Neuronal stem cell (in vitro differentiated cells): ENCODE results near the gene PLPP3.

Experiments
- DNase-seq: peaks from one replicate; pipeline ENCODE4 v3.0.0-alpha.2; 2013; ENCODE audit warnings: low spot score
- H2AFZ ChIP-seq: one replicate; pipeline ENCODE4 v1.6.1; 2013; ENCODE audit warnings: mild to moderate bottlenecking, low read length, inconsistent platforms
- H2AK5ac ChIP-seq: 2 replicates; pipeline ENCODE4 v1.6.1; 2013; ENCODE audit warnings: low read depth, mild to moderate bottlenecking, inconsistent platforms, low read length, moderate library complexity, mixed read lengths
- H2BK120ac ChIP-seq: 2 replicates; pipeline ENCODE4 v1.6.1; 2013; ENCODE audit warnings: low read depth, mild to moderate bottlenecking, inconsistent platforms, low read length, moderate library complexity, mixed read lengths
- H2BK12ac ChIP-seq: one replicate; pipeline ENCODE4 v1.6.1; 2013; ENCODE audit warnings: low read length, inconsistent platforms
- H2BK15ac ChIP-seq: 2 replicates; pipeline ENCODE4 v1.6.1; 2013; ENCODE audit warnings: mild to moderate bottlenecking, low read length, inconsistent platforms, mixed read lengths
- H2BK5ac ChIP-seq: one replicate; pipeline ENCODE4 v1.6.1; 2013; ENCODE audit warnings: inconsistent platforms, mild to moderate bottlenecking, low read length, moderate library complexity
- H3K14ac ChIP-seq: one replicate; pipeline ENCODE4 v1.6.1; 2013; ENCODE audit warnings: low read length, inconsistent platforms
- H3K18ac ChIP-seq: 2 replicates; pipeline ENCODE4 v1.6.1; 2013; ENCODE audit warnings: low read length, inconsistent platforms
- H3K23ac ChIP-seq: 2 replicates; pipeline ENCODE4 v1.6.1; 2013; ENCODE audit warnings: low read depth, mild to moderate bottlenecking, mixed read lengths, low read length, inconsistent platforms; ENCODE audit not compliant: poor library complexity
- H3K27ac ChIP-seq: replicated peaks from 3 replicates; pipeline ENCODE4 v1.5.1; 2013; ENCODE audit warnings: low read length, inconsistent platforms
- H3K27me3 ChIP-seq, 3 experiments: 2 replicates each; pipeline ENCODE4 v1.6.1; 2013; ENCODE audit warnings: low read length in 3 of 3, mild to moderate bottlenecking in 2 of 3, inconsistent platforms in 1 of 3, low read depth in 1 of 3, mixed read lengths in 1 of 3, moderate library complexity in 1 of 3; ENCODE audit not compliant: control insufficient read depth in 3 of 3, insufficient read depth in 3 of 3
- H3K36me3 ChIP-seq, 2 donors: replicated peaks in 1 of 2; 2 replicates each; pipeline ENCODE4 v1.6.1; 2013; ENCODE audit warnings: low read length in 2 of 2; ENCODE audit not compliant: control insufficient read depth in 2 of 2, insufficient read depth in 2 of 2
- H3K4ac ChIP-seq: 2 replicates; pipeline ENCODE4 v1.6.1; 2013; ENCODE audit warnings: inconsistent platforms, mild to moderate bottlenecking, low read length, moderate library complexity
- H3K4me1 ChIP-seq, 2 donors: 1 replicate in 1 of 2; 2 replicates in 1 of 2; pipeline ENCODE4 v1.6.1; 2013; ENCODE audit warnings: low read length in 2 of 2, low read depth in 1 of 2; ENCODE audit not compliant: control insufficient read depth in 2 of 2, insufficient read depth in 1 of 2
- H3K4me2 ChIP-seq: one replicate; pipeline ENCODE4 v1.6.1; 2013; ENCODE audit warnings: mild to moderate bottlenecking, low read length, inconsistent platforms; ENCODE audit not compliant: insufficient read depth, poor library complexity, severe bottlenecking
- H3K4me3 ChIP-seq, 2 donors: 2 replicates each; pipeline ENCODE4 v1.5.1; 2013; ENCODE audit warnings: low read length in 2 of 2, mild to moderate bottlenecking in 2 of 2, inconsistent platforms in 1 of 2, moderate library complexity in 1 of 2
- H3K79me1 ChIP-seq: one replicate; pipeline ENCODE4 v1.6.1; 2013; ENCODE audit warnings: low read depth, mild to moderate bottlenecking, inconsistent platforms, low read length, moderate library complexity
- H3K9ac ChIP-seq: one replicate; pipeline ENCODE4 v1.6.1; 2013; ENCODE audit warnings: mild to moderate bottlenecking, low read depth, low read length, inconsistent platforms; ENCODE audit not compliant: poor library complexity
- H3K9me3 ChIP-seq, 2 donors: replicated peaks in 1 of 2; 2 replicates each; pipeline versions ENCODE3 to v1.6.1; 2013; ENCODE audit warnings: low read length in 2 of 2, mild to moderate bottlenecking in 2 of 2, inconsistent platforms in 1 of 2, low read depth in 1 of 2, mixed read lengths in 1 of 2, moderate library complexity in 1 of 2; ENCODE audit not compliant: control insufficient read depth in 2 of 2, insufficient read depth in 1 of 2
- H4K8ac ChIP-seq: one replicate; pipeline ENCODE4 v1.6.1; 2013; ENCODE audit warnings: low read depth, mild to moderate bottlenecking, inconsistent platforms, low read length, moderate library complexity
- H4K91ac ChIP-seq: one replicate; pipeline ENCODE4 v1.6.1; 2013; ENCODE audit warnings: low read length, low read depth, mild to moderate bottlenecking, inconsistent platforms; ENCODE audit not compliant: poor library complexity
- WGBS, 2 donors: extraction: QIAGEN DNeasy Blood & Tissue Kit; methylation state at CpG; one replicate each; pipeline ENCODE4 v1.1.7; 2013; ENCODE audit warnings: missing lambda C conversion rate in 2 of 2, mixed read lengths in 1 of 2; ENCODE audit not compliant: insufficient read length in 2 of 2, insufficient replicate concordance in 1 of 2; ENCODE audit errors: extremely low coverage in 2 of 2; 5-methylcytosine and 5-hydroxymethylcytosine counted together

PLPP3 gene

GRCh38 chr1:56571448-56571847 lies 7.9 kb downstream of the PLPP3 start:
- Histone ChIP-seq H3K4ac (no peak overlapping the region), H2BK120ac (no peak overlapping the region), H3K9ac (no peak overlapping the region), H2BK15ac (no peak overlapping the region), H3K14ac (no peak overlapping the region), H3K23ac (no peak overlapping the region), H3K4me2 (no peak overlapping the region), H2AFZ (no peak overlapping the region), H3K79me1 (peaks cover 1% of the 10 kb centered on the region), H4K91ac (no peak overlapping the region), H4K8ac (no peak overlapping the region), H3K18ac (no peak overlapping the region), H2AK5ac (no peak overlapping the region), H3K27ac (no peak overlapping the region), H3K36me3 (peaks cover 0 to 8% of the 10 kb centered on the region in 2 donors), H2BK5ac (no peak overlapping the region), H3K27me3 (no peaks in the 10 kb centered on the region), H3K9me3 (peaks cover 0 to 8% of the 10 kb centered on the region in 2 donors), H3K4me1 (peaks cover 7 to 25% of the 10 kb centered on the region in 2 donors), H2BK12ac (no peak overlapping the region), H3K4me3 (no peak overlapping the region)
- DNase-seq = no peak
- no CpG with 5 or more reads among the region's 1 CpG for whole genome bisulfite sequencing, 2 donors

GRCh38 chr1:56570924-56571372 lies 8.4 kb downstream of the PLPP3 start:
- Histone ChIP-seq H3K4ac (no peak overlapping the region), H3K14ac (no peak overlapping the region), H2AK5ac (no peak overlapping the region), H3K27ac (no peak overlapping the region), H2BK12ac (no peak overlapping the region), H2BK120ac (no peak overlapping the region), H2AFZ (no peak overlapping the region), H3K4me3 (no peak overlapping the region), H3K4me1 (peaks cover 9 to 27% of the 10 kb centered on the region in 2 donors), H3K79me1 (peaks cover 1% of the 10 kb centered on the region), H3K9me3 (peaks cover 0 to 8% of the 10 kb centered on the region in 2 donors), H3K18ac (no peak overlapping the region), H4K91ac (no peak overlapping the region), H3K9ac (no peak overlapping the region), H4K8ac (no peak overlapping the region), H3K23ac (no peak overlapping the region), H3K4me2 (no peak overlapping the region), H2BK15ac (no peak overlapping the region), H2BK5ac (no peak overlapping the region), H3K27me3 (no peaks in the 10 kb centered on the region), H3K36me3 (peaks cover 0 to 8% of the 10 kb centered on the region in 2 donors)
- WGBS, 2 donors = no CpG with 5 or more reads among the region's 5 CpGs
- DNase-seq = no peak

GRCh38 chr1:56569661-56570060 lies 9.7 kb downstream of the PLPP3 start:
- no peak for DNase-seq
- peaks cover 0 to 7% of the 10 kb centered on the region in 2 donors for H3K36me3 ChIP-seq
- no peak overlapping the region for H2BK5ac ChIP-seq
- no peak overlapping the region for H3K4ac ChIP-seq
- H3K9me3 ChIP-seq = peaks cover 0 to 8% of the 10 kb centered on the region in 2 donors
- H3K9ac ChIP-seq = no peak overlapping the region
- peaks cover 15 to 37% of the 10 kb centered on the region in 2 donors for H3K4me1 ChIP-seq
- H2AFZ ChIP-seq = no peak overlapping the region
- H2BK120ac ChIP-seq = no peak overlapping the region
- H3K14ac ChIP-seq = no peak overlapping the region
- no peak overlapping the region for H4K91ac ChIP-seq
- no peak overlapping the region for H4K8ac ChIP-seq
- H3K23ac ChIP-seq = no peak overlapping the region
- H3K4me2 ChIP-seq = no peak overlapping the region
- no peak overlapping the region for H3K4me3 ChIP-seq
- no peaks in the 10 kb centered on the region for H3K27me3 ChIP-seq
- WGBS, 2 donors = no CpG with 5 or more reads among the region's 1 CpG
- H2BK12ac ChIP-seq = no peak overlapping the region
- peaks cover 1% of the 10 kb centered on the region for H3K79me1 ChIP-seq
- H3K18ac ChIP-seq = no peak overlapping the region
- no peak overlapping the region for H2BK15ac ChIP-seq
- no peak overlapping the region for H2AK5ac ChIP-seq
- H3K27ac ChIP-seq = no peak overlapping the region

GRCh38 chr1:56566994-56567393 lies 12.4 kb downstream of the PLPP3 start:
- DNase-seq = no peak
- H3K36me3 ChIP-seq = peaks cover 0 to 5% of the 10 kb centered on the region in 2 donors
- H3K23ac ChIP-seq = no peak overlapping the region
- no peaks in the 10 kb centered on the region for H3K27me3 ChIP-seq
- H3K9ac ChIP-seq = no peak overlapping the region
- H3K4me1 ChIP-seq = peaks cover 21 to 52% of the 10 kb centered on the region in 2 donors
- H3K4me2 ChIP-seq = no peak overlapping the region
- no peak overlapping the region for H3K4me3 ChIP-seq
- peaks cover 1% of the 10 kb centered on the region for H3K79me1 ChIP-seq
- no CpG with 5 or more reads among the region's 5 CpGs for WGBS, 2 donors
- no peak overlapping the region for H2BK5ac ChIP-seq
- no peak overlapping the region for H2BK120ac ChIP-seq
- H4K8ac ChIP-seq = no peak overlapping the region
- no peak overlapping the region for H2AFZ ChIP-seq
- H2AK5ac ChIP-seq = no peak overlapping the region
- no peak overlapping the region for H2BK12ac ChIP-seq
- H3K27ac ChIP-seq = no peak overlapping the region
- H3K9me3 ChIP-seq = peaks cover 0 to 8% of the 10 kb centered on the region in 2 donors
- H3K18ac ChIP-seq = no peak overlapping the region
- no peak overlapping the region for H3K14ac ChIP-seq
- no peak overlapping the region for H4K91ac ChIP-seq
- no peak overlapping the region for H3K4ac ChIP-seq
- H2BK15ac ChIP-seq = no peak overlapping the region
